Duodenal mucosa (tissue), 2 donors: Measurements from ENCODE around the gene DAP.

Experiments
- H3K27ac ChIP-seq: one replicate; pipeline ENCODE4 v1.7.0; 2013; ENCODE audit warnings: low read depth, low read length
- H3K27me3 ChIP-seq, 2 donors: one replicate each; pipeline ENCODE4 v1.7.0; 2013; ENCODE audit warnings: low read length in 2 of 2, control low read depth in 1 of 2; ENCODE audit not compliant: insufficient read depth in 2 of 2, control insufficient read depth in 1 of 2
- H3K36me3 ChIP-seq, 2 donors: one replicate each; pipeline ENCODE4 v1.7.0; 2013; ENCODE audit warnings: low read length in 2 of 2, control low read depth in 1 of 2; ENCODE audit not compliant: insufficient read depth in 2 of 2, control insufficient read depth in 1 of 2
- H3K4me1 ChIP-seq, 2 donors: one replicate each; pipeline ENCODE4 v1.7.0; 2013; ENCODE audit warnings: low read length in 2 of 2, control low read depth in 1 of 2; ENCODE audit not compliant: insufficient read depth in 2 of 2, control insufficient read depth in 1 of 2
- H3K4me3 ChIP-seq, 2 donors: one replicate each; pipeline ENCODE4 v1.7.0; 2013; ENCODE audit warnings: low read length in 2 of 2, low read depth in 1 of 2
- H3K9ac ChIP-seq, 2 donors: one replicate each; pipeline ENCODE4 v1.7.0; 2013; ENCODE audit warnings: low read length in 2 of 2, low read depth in 1 of 2
- H3K9me3 ChIP-seq, 2 donors: one replicate each; pipeline ENCODE4 v1.7.0; 2013; ENCODE audit warnings: low read length in 2 of 2, control low read depth in 1 of 2; ENCODE audit not compliant: control insufficient read depth in 1 of 2

Gene DAP

GRCh38 chr5:10736354-10736753, 24.7 kb downstream of the DAP start:
- no peak overlapping the region for H3K27ac ChIP-seq
- H3K9me3 ChIP-seq: no peaks in the 10 kb centered on the region
- H3K4me3 ChIP-seq: no peak overlapping the region
- peaks cover 17 to 27% of the 10 kb centered on the region in 2 donors for H3K4me1 ChIP-seq
- peaks cover 10 to 46% of the 10 kb centered on the region in 2 donors for H3K36me3 ChIP-seq
- H3K27me3 ChIP-seq: no peaks in the 10 kb centered on the region
- H3K9ac ChIP-seq: no peak overlapping the region

DNA sequence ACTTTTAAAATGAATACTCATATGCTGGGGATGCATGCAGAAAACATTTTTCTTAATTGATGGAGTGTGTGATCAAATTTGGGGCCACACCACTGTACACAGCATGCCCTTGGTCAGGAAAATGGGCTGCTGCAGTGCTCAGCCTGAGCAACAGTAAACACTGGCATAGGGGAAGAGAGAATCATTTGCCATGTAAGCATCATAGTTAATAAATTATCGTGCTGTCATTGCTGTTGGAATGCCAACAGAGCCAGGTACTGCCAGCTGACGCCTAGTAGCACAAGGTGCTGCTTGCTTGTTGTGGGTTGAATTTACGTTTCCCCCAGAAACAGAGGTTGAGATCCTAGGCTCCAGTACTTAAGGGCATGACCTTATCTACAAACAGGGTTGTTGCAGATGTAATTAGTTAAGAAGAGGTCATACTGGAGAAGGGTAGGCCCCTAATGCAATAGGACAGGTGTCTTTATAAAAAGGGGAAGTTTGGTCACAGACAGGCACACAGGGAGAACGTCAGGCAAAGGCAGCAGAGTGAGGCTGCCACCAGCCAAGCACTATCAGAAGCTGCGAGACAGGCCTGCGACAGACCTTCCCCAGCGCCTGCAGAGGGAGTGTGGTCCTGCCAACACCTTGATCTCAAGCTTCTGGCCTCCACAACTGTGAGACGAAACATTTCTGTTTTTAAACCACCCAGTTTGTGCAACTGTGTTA, 25.3 kb downstream of the DAP start:
- Histone ChIP-seq H3K9ac (no peak overlapping the region), H3K9me3 (no peaks in the 10 kb centered on the region), H3K36me3 (peaks cover 7 to 43% of the 10 kb centered on the region in 2 donors), H3K4me1 (peaks cover 17 to 27% of the 10 kb centered on the region in 2 donors), H3K27me3 (no peaks in the 10 kb centered on the region), H3K27ac (no peak overlapping the region), H3K4me3 (no peak overlapping the region)

DNA sequence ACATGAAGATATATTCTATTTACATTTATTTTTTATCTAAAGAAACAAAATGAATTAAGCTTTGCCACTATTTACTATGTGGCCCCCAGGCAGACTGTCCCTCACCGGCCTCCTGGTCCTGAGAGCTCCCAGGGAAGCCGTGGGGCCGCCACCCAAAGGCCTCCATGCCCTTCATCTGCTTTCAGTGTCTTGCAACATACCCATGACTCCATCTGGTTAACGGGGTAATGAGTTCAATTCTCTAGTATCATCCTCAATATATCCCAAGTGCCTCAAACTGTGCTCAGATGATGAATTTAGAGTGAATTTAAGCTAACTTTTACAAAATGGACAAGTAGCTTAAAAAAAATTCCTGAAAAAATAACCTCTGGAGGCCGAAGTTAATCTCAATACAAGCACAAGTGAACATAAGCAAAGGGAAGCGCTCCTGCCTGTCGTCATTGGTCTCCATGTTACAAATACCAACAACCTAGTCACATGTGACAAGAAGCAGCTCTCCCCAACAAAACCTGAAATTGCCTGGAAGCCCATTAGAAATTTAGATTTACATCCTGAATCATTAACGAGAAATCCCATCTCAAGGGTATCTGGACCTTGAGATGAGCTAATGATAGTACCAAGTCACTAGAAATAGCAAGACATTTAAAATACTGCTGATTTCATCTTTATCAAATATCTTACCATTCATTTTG, 26.1 kb downstream of the DAP start:
- H3K27me3 ChIP-seq: no peaks in the 10 kb centered on the region
- peaks cover 17 to 27% of the 10 kb centered on the region in 2 donors for H3K4me1 ChIP-seq
- H3K9ac ChIP-seq: no peak overlapping the region
- no peak overlapping the region for H3K27ac ChIP-seq
- H3K9me3 ChIP-seq: no peaks in the 10 kb centered on the region
- no peak overlapping the region for H3K4me3 ChIP-seq
- H3K36me3 ChIP-seq: peaks cover 5 to 39% of the 10 kb centered on the region in 2 donors

- Histone ChIP-seq H3K27ac (no peak overlapping the region), H3K27me3 (no peaks in the 10 kb centered on the region), H3K4me3 (no peak overlapping the region), H3K9ac (no peak overlapping the region), H3K36me3 (peaks cover 5 to 47% of the 10 kb centered on the region in 2 donors), H3K9me3 (no peaks in the 10 kb centered on the region), H3K4me1 (peaks cover 24 to 27% of the 10 kb centered on the region in 2 donors)
Observed at GRCh38 chr5:10734037-10734709, 26.9 kb downstream of the DAP start.

DNA sequence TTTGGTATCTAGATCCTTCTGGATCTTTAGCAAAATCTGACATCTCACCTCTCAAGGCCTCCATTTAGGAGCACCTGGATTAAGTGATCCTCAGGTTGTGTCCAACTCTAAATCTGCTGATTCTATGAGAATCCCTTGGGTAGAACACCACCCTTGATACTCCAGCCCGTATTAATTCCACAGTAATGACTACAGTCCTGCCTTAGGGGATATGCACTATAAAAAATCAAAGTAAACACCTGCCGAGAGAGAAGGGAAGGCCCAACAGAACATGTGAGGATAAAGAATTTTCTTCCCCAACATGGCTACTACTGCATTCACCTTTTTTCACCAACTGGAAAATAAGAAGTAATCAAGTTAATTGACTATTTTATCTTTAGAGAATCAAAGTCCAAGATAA, 27.6 kb downstream of the DAP start:
- Histone ChIP-seq H3K4me3 (no peak overlapping the region), H3K9ac (no peak overlapping the region), H3K4me1 (peaks cover 24 to 27% of the 10 kb centered on the region in 2 donors), H3K27ac (no peak overlapping the region), H3K27me3 (no peaks in the 10 kb centered on the region), H3K9me3 (no peaks in the 10 kb centered on the region), H3K36me3 (peaks cover 5 to 47% of the 10 kb centered on the region in 2 donors)

DNA sequence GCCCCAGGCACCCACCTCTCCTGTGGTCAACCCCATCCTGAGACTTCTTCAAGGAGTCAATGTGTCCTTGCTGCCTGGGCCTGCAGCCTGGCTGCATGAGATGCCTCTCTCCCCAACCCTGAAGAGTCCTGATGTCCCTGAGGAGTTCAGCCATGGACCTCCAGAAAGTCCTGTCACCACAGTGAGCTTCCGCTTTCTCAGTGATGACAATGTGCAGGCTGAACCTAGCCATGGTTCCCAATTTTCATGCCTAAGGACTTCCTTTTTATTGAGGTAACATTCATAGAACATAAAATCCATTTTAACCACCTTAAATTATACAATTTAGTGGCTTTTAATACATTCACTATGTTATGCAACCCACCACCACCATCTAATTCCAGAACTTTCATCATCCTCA, 29.1 kb downstream of the DAP start:
- Histone ChIP-seq H3K27ac (no peak overlapping the region), H3K9ac (no peak overlapping the region), H3K27me3 (no peaks in the 10 kb centered on the region), H3K9me3 (no peaks in the 10 kb centered on the region), H3K4me3 (no peak overlapping the region), H3K36me3 (peaks cover 5 to 50% of the 10 kb centered on the region in 2 donors), H3K4me1 (peaks cover 19 to 24% of the 10 kb centered on the region in 2 donors)

GRCh38 chr5:10730043-10730351, 31.0 kb downstream of the DAP start:
- H3K27me3 ChIP-seq: no peaks in the 10 kb centered on the region
- peaks cover 20 to 36% of the 10 kb centered on the region in 2 donors for H3K4me1 ChIP-seq
- H3K4me3 ChIP-seq: no peak overlapping the region
- H3K36me3 ChIP-seq: peaks cover 5 to 46% of the 10 kb centered on the region in 2 donors
- no peaks in the 10 kb centered on the region for H3K9me3 ChIP-seq
- H3K9ac ChIP-seq: no peak overlapping the region
- no peak overlapping the region for H3K27ac ChIP-seq

- H3K27ac ChIP-seq: no peak overlapping the region
- no peak overlapping the region for H3K4me3 ChIP-seq
- H3K4me1 ChIP-seq: peaks cover 18 to 37% of the 10 kb centered on the region in 2 donors
Observed at GRCh38 chr5:10729320-10730042, 31.6 kb downstream of the DAP start.

DNA sequence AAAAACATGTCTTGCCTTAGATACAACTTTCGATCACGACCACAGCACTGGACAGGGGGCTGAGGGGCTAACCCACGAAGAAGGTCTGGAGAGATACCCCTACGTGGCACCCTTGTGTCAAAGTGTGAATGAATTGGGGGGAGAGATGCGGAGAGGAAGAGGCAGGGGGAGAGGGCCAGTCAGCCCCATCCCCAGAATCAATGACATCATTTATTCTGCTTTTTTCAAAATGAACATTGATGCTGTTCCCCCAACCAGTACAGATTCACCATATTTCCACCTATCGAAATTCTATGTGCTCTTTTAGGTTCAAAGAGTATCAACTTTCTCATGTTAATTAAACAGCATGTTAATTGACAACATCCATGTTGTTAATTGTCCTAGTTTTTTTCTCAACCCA, 32.4 kb downstream of the DAP start:
- no peak overlapping the region for H3K9ac ChIP-seq
- no peak overlapping the region for H3K27ac ChIP-seq
- H3K27me3 ChIP-seq: no peaks in the 10 kb centered on the region
- H3K4me1 ChIP-seq: peaks cover 11 to 29% of the 10 kb centered on the region in 2 donors
- H3K9me3 ChIP-seq: no peaks in the 10 kb centered on the region
- H3K36me3 ChIP-seq: peaks cover 5 to 46% of the 10 kb centered on the region in 2 donors
- no peak overlapping the region for H3K4me3 ChIP-seq

More at GRCh38 chr5:10729320-10730042, 31.6 kb downstream of the DAP start:
- no peak overlapping the region for H3K9ac ChIP-seq
- peaks cover 5 to 46% of the 10 kb centered on the region in 2 donors for H3K36me3 ChIP-seq
- H3K27me3 ChIP-seq: no peaks in the 10 kb centered on the region
- H3K9me3 ChIP-seq: no peaks in the 10 kb centered on the region
